ENCODE measurements around the gene JDP2.

Gene JDP2

GRCh38 chr14:75487155-75487671 is 59.4 kb downstream of the JDP2 start:
- no peak overlapping the region for H3K27ac ChIP-seq
- no peak for DNase-seq
- no peak overlapping the region for H3K4me3 ChIP-seq
- H3K27me3 ChIP-seq = peaks cover 0 to 8% of the 10 kb centered on the region in 2 donors
- no peaks in the 10 kb centered on the region for H3K4me1 ChIP-seq
- H3K36me3 ChIP-seq = no peaks in the 10 kb centered on the region
- intact Hi-C loops (cut with DNase I; ENCODE audit: low total_unique reads) = loop anchor here (2.0 to 10.0 kb wide), 2 partner anchors 52 to 180 kb away; no protein-coding TSS in a partner anchor
- H3K9me3 ChIP-seq = no peaks in the 10 kb centered on the region
- no peak for TF ChIP-seq CTCF (IDR thresholded peaks at IDR 0.05)

- H3K4me1 ChIP-seq = no peaks in the 10 kb centered on the region
- H3K27ac ChIP-seq = no peak overlapping the region
- intact Hi-C loops (cut with DNase I; ENCODE audit: low total_unique reads) = loop anchor here (10.0 kb wide), 1 partner anchor 55 kb away; no protein-coding TSS in a partner anchor
- no peak for DNase-seq
- no peaks in the 10 kb centered on the region for H3K9me3 ChIP-seq
- no peaks in the 10 kb centered on the region for H3K36me3 ChIP-seq
- TF ChIP-seq CTCF (IDR thresholded peaks at IDR 0.05) = no peak
- peaks cover 0 to 4% of the 10 kb centered on the region in 2 donors for H3K27me3 ChIP-seq
- H3K4me3 ChIP-seq = no peak overlapping the region
These were observed 61.6 kb downstream of the JDP2 start for GRCh38 chr14:75489480-75489837.

GRCh38 chr14:75491376-75491978 is 63.7 kb downstream of the JDP2 start:
- no peak for TF ChIP-seq CTCF (IDR thresholded peaks at IDR 0.05)
- Histone ChIP-seq H3K4me3 (no peak overlapping the region), H3K27ac (no peak overlapping the region), H3K36me3 (no peaks in the 10 kb centered on the region), H3K27me3 (no peaks in the 10 kb centered on the region), H3K4me1 (no peaks in the 10 kb centered on the region), H3K9me3 (no peaks in the 10 kb centered on the region)
- intact Hi-C loops (cut with DNase I; ENCODE audit: low total_unique reads) = loop anchor here (10.0 kb wide), 1 partner anchor 357 kb away; no protein-coding TSS in a partner anchor
- DNase-seq = no peak

- intact Hi-C loops (cut with DNase I; ENCODE audit: low total_unique reads) = loop anchor here (10.0 kb wide), 1 partner anchor 358 kb away; no protein-coding TSS in a partner anchor
- Histone ChIP-seq H3K4me3 (no peak overlapping the region), H3K4me1 (no peaks in the 10 kb centered on the region), H3K36me3 (no peaks in the 10 kb centered on the region), H3K27me3 (no peaks in the 10 kb centered on the region), H3K9me3 (no peaks in the 10 kb centered on the region), H3K27ac (no peak overlapping the region)
- no peak for DNase-seq
- TF ChIP-seq CTCF (IDR thresholded peaks at IDR 0.05) = no peak
These were observed 65.2 kb downstream of the JDP2 start for GRCh38 chr14:75492832-75493591.

GRCh38 chr14:75493592-75494087 is 65.8 kb downstream of the JDP2 start:
- DNase-seq = no peak
- Histone ChIP-seq H3K4me3 (no peak overlapping the region), H3K27ac (no peak overlapping the region), H3K36me3 (no peaks in the 10 kb centered on the region), H3K9me3 (no peaks in the 10 kb centered on the region), H3K4me1 (no peaks in the 10 kb centered on the region), H3K27me3 (no peaks in the 10 kb centered on the region)
- intact Hi-C loops (cut with DNase I; ENCODE audit: low total_unique reads) = loop anchor here (10.0 kb wide), 1 partner anchor 359 kb away; no protein-coding TSS in a partner anchor
- TF ChIP-seq CTCF (IDR thresholded peaks at IDR 0.05) = no peak

Data from tibial artery (tissue), 4 donors.